CD4-positive, alpha-beta T cell treated with Interleukin-12 subunit alpha and Interleukin-12 subunit beta, for 1 hour (primary cell): Measurements from ENCODE around the gene HECTD4.
"Not testable (repeated sequence)": the region's sequence is repeated elsewhere in the genome, so short reads cannot be mapped to it uniquely, and the experiment has no call there.

Experiments used
- DNase-seq: peaks from one replicate; pipeline ENCODE4 v3.0.0-alpha.2; 2020

The HECTD4 gene

DNA sequence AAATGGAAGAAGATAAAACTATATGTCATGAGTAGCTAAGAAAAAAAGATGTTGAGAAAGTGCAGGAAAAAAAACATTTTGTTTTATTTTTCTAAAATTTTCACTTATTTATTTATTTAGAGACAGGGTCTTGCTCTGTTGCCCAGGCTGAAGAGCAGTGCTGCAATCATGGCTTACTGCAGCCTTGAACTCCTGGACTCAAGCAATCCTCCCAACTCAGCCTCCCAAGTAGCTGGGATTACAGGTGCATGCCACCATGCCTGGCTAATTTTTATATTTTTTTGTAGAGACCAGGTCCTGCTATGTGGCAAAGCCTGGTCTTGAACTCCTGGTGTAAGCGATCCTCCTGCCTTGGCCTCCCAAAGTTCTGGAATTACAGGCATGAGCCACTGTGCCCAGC, 137.3 kb downstream of the HECTD4 start:
- DNase-seq: not testable (repeated sequence)

DNA sequence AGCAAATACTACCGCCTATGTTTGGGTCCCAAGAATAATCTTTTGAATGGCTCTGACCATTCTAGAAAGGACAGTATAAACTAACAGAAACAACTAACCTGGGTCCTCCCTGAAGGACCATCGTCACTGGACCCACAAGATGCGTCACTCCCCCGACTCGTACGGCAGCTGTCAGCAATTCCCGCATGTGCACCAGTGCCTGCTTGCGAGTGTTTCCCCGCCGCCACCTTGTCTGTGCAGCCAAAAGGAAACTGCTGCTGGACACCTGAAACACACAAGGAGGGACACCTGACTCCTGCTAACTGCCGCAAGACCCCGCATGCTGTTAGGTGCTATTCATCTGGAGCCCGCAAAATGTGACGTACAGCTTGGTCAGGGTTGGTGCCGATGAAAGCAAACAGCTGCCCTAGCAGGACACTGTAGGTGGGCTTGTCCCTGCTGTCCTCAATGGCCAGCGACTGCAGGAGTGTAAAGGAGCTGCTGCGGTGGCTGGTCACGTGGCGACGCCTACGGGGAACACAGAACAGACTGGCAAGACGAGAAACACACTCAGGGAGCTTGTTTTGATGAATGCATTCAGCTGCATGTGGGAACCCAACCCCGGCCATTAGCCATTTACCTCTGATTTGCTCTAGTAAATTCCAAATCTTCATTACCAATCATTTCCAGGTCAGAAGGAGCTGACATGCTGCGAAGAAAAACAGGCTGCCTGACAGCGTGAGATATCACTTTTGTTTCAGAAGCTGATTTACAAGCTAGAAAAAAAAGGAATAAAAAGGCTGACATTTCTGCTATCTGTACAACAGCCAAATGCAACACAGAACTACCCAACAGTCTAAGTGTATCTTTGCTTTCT, 138.7 kb downstream of the HECTD4 start:
- DNase-seq: no peak

DNA sequence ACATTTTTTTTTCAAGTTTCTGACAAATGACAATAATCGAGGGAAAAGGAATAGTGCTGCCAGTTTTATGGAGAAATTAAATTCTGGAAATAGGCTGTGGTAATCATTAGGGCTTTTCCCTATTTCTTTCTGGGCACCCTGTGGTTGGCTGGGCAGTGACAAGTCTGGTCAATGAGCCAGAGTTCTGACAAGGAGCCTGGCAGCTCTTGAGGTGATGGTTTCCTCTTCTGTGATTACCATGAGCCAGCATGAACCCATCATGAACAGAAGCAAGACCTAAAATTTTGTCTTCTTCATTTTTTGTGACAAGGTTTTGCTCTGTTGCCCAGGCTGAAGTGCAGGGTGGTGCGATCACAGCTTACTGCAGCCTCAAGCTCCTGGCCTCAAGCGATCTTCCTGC, 141.1 kb downstream of the HECTD4 start:
- DNase-seq: no peak

DNA sequence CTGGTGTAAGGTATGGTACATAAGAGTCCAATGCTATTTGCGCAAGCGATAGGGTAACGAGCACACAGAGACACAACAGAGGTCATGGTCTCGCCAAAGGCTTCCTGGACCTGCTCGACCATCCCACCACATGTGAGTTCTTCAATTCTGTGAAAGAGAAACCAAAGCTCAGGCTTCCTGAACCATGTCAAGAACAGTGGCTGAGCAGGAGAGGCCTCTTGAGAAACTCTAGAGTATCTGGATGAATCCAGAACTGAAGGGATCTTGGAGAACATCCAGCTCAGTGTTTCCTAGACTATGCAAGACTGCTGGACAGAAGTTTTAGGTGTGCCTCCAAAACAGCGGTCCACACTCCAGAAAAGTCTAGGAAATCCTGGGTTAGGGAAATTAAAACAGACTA, 142.3 kb downstream of the HECTD4 start:
- DNase-seq: no peak

DNA sequence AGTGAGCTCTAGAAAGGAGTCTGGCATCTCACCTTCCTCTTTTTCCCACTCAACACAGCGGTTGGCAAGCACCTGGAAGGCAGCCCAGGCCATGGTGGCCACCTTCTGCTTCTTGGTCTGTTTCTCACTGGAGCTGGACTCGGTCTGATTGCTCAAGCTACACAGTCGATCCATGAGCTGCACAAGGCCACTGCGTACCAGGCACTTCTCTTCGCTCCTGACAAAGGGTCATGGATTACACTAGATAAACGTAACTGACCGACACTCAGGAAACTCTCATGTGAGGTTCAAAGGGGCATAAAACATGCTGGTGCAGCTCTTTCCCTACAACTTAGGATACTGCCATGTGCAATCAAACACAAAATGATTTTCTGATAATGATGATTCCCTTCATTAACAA, 143.2 kb downstream of the HECTD4 start:
- DNase-seq: no peak

DNA sequence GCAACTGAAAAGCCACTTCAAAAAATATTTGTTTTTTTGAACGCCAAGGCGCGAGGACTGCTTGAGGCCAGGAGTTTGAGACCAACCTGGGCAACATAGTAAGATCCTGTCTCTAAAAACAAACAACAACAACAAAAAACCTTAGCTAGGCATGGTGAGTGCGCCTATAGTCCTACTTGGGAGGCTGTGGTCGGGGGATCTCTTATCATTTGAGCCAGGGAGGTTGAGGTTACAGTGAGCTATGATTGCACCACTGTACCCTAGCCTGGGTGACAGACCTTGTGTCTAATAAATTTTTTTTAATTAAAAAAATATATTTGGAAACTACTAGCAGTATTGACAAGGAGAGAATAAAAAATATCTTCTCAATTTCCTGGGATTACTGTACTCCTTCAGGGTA, 143.8 kb downstream of the HECTD4 start:
- DNase-seq: no peak

DNA sequence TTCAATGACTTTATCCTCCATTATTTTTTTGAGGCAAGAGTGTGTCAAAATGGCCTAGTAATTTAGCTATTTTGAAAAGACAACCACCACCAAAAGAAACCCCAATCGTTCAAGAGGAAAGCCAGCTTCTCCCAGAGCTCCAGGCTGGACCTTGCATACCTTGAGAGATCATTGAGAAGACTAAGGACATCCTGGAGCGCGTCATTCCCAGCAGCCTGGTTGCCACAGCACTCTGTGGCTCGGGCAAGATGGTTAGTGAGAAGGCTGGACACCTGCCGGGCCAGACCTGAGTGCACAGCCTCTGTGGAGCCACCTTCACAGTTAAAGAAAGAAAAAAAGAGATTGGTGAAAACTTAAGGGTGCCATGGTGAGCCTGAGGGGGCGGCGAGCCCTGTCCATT, 145.4 kb downstream of the HECTD4 start:
- no peak for DNase-seq

DNA sequence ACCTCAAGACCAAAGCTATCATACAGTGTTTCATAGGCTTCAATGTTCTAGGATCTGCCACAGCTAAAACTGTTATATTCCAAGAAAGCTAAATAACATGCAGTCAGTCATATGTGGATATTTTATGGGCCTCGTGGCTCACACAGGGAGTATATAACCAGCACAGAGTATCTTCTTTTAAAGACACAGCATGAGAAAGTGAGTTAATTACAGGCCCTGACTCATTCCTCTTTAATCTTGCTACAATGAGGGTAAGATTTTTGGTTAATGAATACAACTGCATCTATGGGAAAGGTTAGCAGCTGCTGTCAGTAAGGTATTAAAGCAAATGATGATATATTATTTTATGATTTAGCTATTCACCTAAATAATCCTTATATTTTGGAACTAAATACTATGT, 145.8 kb downstream of the HECTD4 start:
- DNase-seq: no peak

DNA sequence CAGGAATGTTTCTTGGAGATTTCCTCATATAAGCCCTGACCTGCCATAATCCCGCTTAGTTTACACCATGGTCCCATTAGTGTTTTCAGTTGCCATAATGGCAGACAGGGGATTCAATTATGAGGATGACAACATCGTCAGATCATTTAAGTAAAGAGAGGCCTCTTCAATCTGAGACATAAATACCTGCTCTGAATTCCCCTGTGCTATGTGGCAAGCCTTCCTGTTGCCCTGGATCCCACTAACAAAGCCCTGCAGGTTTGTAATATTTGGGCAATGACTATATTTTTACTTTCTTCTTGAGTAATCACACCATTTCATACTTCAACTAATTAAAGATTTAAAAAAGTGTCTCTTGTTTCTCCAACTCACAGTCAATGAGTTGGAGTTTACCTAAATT, 147.9 kb downstream of the HECTD4 start:
- DNase-seq: no peak

DNA sequence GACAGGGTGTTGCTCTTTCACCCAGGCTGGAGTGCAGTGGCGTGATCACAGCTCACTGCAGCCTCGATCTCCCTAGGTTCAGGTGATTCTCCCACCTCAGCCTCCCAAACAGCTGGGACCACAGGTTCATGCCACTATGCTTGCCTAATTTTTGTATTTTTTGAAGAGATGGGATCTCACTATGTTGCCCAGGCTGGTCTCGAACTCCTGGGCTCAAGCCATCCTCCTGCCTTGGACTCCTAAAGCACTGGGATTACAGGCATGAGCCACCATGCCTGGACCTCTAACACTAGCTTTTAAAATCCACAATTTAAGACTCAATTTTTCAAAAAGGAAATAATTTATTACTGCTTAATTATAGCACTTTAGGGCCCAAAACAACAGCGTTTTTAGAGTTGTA, 149.0 kb downstream of the HECTD4 start:
- no peak for DNase-seq

DNA sequence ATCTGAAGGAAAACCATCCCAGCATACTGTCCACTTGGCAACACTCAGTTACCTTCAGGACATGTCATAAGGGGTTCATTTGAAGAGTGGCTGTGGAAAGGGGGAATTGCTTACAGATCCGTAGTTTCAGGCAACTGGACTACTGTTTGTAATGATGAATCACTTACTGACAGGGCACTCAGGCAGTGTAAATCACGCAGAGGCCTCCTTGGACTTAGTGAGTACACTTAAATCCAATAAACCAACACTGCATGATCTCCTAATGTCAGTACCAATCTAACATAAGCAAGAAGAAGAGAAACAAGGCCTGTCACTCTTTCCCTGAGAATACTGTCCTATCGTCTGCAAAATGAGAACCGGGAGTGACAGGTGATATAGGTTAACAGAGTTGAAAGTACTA, 152.1 kb downstream of the HECTD4 start:
- DNase-seq: no peak

DNA sequence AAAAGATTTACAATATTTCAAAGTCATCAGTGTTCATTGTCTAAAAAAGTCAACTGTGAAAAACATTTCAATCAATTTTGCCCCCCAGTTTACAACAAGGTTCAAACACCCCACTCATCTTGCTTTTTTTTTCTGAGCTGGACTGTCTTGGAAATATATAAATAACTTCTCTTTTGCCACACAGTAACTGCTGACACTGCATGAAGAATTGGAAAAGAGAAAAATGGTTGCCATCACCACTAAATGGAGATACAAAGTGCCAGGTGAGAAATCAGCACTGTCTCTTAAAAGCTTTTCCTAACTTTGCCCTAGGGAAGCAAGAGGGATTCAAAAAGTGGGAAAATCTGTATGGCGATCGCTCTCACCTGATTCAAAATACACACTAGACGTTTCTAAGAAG, 155.5 kb downstream of the HECTD4 start:
- no peak for DNase-seq

DNA sequence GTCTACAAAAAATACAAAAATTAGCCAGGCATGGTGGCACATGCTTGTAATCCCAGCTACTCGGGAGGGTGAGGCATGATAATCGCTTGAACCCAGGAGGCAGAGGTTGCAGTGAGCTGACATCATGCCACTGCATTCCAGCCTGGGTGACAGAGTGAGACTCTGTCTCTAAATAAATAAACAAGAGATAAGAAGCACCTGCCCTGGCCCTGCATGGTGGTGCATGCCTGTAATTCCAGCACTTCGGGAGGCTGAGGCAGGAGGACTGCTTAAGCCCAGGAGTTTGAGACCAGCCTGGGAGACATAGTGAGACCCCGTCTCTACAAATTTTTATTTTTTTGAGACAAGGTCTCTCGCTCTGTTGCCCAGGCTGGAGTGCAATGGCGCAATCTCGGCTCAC, 161.6 kb downstream of the HECTD4 start:
- not testable (repeated sequence) for DNase-seq

DNA sequence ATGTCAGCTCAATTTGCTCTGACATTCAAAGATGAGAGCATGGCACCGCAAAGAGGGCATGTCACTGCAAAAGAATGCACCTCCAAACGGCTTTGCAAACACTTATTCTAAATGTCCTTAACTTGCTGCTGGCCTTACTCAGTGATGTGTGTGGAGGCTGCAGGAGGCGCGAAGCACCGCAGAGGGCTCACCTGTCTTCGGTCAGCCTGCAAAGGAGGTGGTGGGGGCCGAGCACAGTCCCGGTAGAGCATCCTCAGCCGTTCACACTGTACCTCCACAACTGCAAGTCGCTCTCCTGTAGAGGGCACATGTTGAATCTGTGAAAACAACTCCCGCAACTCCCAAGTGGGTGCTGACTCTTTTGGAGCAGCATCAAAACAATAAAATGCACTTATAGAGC, 163.0 kb downstream of the HECTD4 start:
- no peak for DNase-seq

DNA sequence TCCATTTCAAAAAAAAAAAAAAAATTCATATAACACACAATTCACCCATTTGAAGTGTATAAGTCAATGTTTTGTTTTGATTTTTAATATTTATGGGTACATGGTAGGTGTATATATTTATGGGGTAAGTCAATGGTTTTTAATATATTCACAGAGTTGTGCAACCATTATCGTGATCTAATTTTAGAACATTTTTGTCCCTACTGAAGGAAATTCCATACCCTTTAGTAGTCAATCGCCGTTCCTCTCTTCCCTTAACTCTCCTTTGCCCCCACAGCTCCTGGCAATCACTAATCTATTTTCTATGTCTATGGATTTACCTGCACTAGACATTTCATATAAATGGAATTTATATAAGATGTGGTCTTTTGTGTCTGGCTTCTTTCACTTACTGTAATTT, 164.1 kb downstream of the HECTD4 start:
- no peak for DNase-seq

DNA sequence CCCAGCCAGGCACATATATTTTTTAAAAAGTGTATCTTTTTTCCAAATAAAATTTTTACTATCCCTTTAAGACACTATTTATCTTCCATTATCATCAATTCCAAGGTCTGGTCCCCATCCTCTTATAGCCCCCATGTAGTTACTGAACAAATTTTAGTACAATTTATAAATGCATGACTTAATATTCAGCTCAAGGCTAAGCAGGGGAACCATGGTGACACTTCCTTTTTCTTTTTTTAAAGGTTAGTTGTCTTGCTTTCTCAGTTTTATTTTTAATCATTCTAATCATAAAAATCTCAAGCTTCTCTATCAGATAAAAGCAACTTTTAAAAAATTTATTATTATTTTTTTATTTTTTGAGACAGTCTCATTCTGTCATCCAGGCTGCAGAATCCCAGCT, 164.6 kb downstream of the HECTD4 start:
- no peak for DNase-seq

DNA sequence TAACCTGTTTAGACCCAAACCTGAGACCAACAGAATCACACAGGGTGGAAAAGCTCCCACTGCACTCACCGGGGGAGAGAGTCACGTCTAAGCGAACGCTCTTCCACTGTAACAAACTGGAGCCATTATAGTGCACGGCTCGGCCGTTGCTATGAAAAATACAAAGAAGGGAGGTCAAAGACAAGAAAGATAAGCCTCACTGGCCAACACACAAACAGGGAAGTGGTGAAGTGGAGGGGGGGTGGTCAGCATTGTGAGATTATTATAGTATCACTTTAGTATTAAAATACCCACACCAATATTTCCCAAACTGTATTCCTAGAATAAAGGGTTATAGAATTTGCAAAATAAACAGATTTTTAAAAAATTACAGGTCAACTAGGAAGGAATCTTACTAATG, 166.0 kb downstream of the HECTD4 start:
- no peak for DNase-seq

DNA sequence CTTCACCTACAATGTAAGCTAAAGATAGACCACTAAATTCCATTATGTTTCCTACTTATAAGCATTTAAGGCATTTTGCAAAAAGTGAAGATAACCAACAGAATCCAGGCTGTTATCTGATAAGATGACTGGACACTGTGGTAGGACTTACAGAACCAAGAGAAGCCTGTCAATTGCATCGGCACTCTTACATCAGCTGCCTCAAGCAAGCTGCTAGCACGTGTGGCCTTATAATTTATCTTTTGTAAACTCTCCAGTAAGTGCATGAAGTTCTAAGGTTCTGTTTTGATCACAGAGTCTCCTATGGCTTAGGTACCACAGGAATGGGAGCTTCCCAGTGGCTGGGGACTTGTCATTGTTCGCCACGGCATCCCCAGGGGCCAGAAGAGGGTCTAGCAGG, 168.2 kb downstream of the HECTD4 start:
- DNase-seq: no peak

DNA sequence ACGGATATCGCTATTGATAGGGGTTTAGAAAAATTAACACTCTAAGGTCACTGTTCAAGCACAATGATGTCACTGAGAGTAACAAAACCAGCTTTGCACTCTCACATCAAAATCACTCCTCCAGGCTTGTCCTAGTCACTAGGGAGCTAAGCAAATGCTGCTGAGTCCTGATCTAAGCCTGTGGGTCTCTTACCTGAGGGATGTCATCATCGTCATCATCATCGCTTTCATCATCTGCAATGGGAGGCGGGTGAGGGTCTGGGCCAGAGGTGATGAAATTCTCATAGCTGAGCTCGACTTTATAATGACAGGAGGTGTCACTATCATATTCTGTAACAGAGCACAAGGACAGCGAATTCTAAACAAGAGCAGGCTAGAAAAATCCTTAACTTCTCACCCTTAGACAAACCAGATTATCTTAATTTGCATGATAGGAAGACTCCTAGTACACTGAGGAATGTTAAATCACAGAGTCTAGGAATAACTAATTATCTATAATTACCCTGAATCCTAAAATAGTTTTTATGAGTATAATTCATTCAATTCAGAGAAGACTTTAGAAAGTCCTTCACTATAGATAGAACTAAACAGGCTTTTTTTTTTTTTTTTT, 173.8 kb downstream of the HECTD4 start:
- no peak for DNase-seq

DNA sequence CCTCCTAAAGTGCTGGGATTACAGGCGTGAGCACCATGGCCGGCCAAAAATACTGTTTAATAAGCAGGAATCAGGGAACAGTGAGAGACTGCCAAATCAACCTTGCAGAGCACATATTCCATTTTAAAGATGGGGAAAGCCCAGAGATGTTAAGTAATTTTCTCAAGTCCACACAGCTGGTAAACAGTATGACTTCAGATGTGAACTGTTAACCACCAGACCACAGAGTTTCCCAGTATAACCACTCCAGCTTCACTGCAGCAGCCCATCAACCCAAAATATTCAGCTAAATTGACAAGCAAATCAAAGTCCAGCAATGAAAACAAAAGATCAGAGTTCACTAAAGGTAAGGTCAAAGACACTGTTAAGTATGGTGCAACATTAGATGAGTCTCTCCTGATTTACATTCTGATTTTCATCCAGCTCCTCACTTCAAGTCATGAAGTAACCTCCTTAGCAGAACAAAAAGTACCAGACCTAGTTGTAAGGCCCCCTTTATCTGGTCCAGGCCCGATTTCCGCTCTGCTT, 174.8 kb downstream of the HECTD4 start:
- DNase-seq: no peak

DNA sequence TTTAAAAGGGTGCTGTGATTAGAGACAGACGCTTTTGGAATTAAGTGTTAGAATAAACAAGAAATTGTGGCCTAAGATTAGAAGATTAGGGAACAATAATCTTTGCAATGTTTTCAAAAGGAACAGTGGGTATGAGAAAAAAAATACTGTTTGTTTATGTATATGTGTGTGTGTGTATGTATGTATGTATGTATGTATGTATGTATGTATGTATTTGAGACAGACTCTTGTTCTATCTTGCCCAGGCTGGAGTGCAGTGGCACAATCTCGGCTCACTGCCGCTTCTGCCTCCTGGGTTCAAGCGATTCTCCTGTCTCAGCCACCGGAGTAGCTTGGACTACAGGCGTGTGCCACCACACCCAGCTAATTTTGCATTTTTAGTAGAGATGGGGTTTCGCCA, 175.3 kb downstream of the HECTD4 start:
- DNase-seq: no peak

DNA sequence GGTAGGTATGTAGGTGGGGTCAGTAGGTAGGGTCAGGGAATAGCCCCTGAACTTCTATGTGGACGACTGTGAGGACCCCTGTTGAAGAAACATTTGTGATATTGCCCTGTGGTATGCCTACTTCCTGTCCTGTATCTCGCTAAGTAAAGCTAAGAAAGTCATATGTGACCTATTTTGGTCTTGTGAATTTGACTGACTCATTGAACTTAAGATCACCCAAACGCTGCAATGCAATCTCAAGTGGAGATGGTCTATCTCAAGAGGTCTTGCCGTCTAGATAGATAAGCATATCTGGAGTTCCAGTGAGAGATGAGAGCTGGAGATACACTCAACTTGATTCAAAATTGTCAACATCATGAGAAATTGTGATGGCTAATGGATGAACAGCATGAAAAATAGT, 183.1 kb downstream of the HECTD4 start:
- DNase-seq: no peak

DNA sequence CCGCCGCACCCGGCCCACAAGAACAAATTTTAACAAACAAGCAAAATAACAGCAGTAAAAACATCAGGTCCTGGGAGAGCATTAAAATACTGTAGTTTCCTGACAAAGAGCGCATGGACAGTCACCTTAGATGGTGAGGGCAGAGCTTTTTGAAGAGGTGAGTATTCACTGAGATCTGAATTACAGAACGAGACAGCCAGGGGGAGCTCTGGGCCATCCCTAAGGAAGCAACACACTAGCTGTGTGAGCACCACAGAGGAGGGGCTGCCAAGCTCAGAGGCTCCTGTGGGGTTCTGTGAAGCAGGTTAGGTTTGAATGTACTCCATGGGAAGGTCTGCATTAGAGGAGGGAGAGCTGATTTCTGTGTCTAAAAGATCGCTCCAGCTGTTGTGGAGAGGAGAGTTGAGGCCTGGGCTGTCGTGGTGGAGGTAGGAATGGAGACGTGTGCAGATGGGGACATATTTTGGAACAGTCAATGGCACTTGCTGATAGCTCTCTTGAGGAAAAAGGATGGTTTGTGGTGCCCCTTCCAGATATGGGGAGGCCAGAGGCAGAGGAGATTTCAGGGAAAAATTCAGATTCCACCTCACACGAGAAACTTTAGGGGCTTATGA, 184.0 kb downstream of the HECTD4 start:
- peak; percentile 43 for DNase-seq

DNA sequence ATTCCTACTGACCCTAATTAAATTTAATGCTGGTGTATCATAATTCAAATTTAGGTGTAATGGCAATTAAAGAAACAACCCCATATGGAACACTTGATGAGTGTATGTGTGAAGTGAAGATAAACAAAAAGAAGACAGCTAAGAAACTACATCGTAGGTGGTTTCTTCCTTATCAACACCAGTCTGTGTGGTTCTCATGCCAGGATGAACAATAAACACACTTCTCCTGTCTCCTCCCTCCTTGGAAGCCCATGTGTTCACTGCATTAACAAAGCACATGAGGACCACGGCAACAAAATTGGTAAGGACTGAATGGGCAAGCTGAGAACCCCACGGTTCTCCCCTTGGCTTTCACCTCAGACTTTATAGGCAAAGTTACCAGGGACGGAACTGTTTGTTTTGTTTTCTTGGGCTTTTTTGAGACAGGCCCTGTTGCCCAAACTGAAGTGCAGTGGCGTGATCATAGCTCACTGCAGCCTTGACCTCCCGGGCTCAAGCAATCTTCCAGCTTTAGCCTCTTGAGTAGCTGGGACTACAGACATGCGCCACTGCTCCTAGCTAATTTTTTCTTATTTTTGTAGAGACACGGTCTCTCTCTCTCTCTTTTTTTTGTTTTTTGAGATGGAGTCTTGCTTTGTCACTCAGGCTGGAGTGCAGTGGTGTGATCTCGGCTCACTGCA, 185.9 kb downstream of the HECTD4 start:
- DNase-seq: no peak
